GM21737 (cell line): ENCODE results near the gene SERPINB13.

Experiments
- ATAC-seq: cut with Tn5 transposase; IDR thresholded peaks from one replicate; pipeline ENCODE4 v1.9.1; 2021; ENCODE audit warnings: mild to moderate bottlenecking, moderate library complexity; ENCODE audit not compliant: unreplicated experiment

The SERPINB13 gene

GRCh38 chr18:63586966-63587365, at the start of gene SERPINB13:
Gene SERPINB13 (plus strand): TSS chr18:63587343. CDS start chr18:63588668, 1,325 bp downstream.
- no peak for ATAC-seq

- no peak for ATAC-seq
Observed at GRCh38 chr18:63539904-63540510, 47.1 kb upstream of the SERPINB13 start.

GRCh38 chr18:63542069-63542468, 45.1 kb upstream of the SERPINB13 start, which contains the start of gene SERPINB12:
Gene SERPINB12 (plus strand): TSS chr18:63542369. CDS start chr18:63556160, 13,791 bp downstream.
- ATAC-seq: no peak

- ATAC-seq: no peak
Observed at GRCh38 chr18:63544017-63544416, 43.1 kb upstream of the SERPINB13 start.

- ATAC-seq: no peak
Observed at GRCh38 chr18:63545000-63545399, 42.1 kb upstream of the SERPINB13 start.

GRCh38 chr18:63550068-63550467, 37.1 kb upstream of the SERPINB13 start:
- ATAC-seq: no peak

- no peak for ATAC-seq
Observed at GRCh38 chr18:63551769-63552168, 35.4 kb upstream of the SERPINB13 start.

- no peak for ATAC-seq
Observed at GRCh38 chr18:63552581-63552980, 34.6 kb upstream of the SERPINB13 start.

- ATAC-seq: no peak
Observed at GRCh38 chr18:63553081-63553480, 34.1 kb upstream of the SERPINB13 start.

- ATAC-seq: no peak
Observed at GRCh38 chr18:63559567-63560491, 27.3 kb upstream of the SERPINB13 start.

GRCh38 chr18:63562284-63562683, 24.9 kb upstream of the SERPINB13 start:
- peak; percentile 65 for ATAC-seq

- no peak for ATAC-seq
Observed at GRCh38 chr18:63564021-63564420, 23.1 kb upstream of the SERPINB13 start.

GRCh38 chr18:63564561-63564960, 22.6 kb upstream of the SERPINB13 start:
- no peak for ATAC-seq

- ATAC-seq: no peak
Observed at GRCh38 chr18:63567276-63567675, 19.9 kb upstream of the SERPINB13 start.

- ATAC-seq: no peak
Observed at GRCh38 chr18:63567825-63568224, 19.3 kb upstream of the SERPINB13 start.

- no peak for ATAC-seq
Observed at GRCh38 chr18:63570721-63571120, 16.4 kb upstream of the SERPINB13 start.

GRCh38 chr18:63575681-63576080, 11.5 kb upstream of the SERPINB13 start:
- no peak for ATAC-seq

- ATAC-seq: no peak
Observed at GRCh38 chr18:63578357-63578958, 8.7 kb upstream of the SERPINB13 start.

- no peak for ATAC-seq
Observed at GRCh38 chr18:63579616-63580015, 7.5 kb upstream of the SERPINB13 start.

- no peak for ATAC-seq
Observed at GRCh38 chr18:63585988-63586387, 1.2 kb upstream of the SERPINB13 start.

GRCh38 chr18:63586431-63586830, 712 bp upstream of the SERPINB13 start:
- ATAC-seq: no peak

- no peak for ATAC-seq
Observed at GRCh38 chr18:63588909-63589308, 1.8 kb downstream of the SERPINB13 start.
